ENCODE measurements around the gene ZBTB2.

Gene ZBTB2

DNA sequence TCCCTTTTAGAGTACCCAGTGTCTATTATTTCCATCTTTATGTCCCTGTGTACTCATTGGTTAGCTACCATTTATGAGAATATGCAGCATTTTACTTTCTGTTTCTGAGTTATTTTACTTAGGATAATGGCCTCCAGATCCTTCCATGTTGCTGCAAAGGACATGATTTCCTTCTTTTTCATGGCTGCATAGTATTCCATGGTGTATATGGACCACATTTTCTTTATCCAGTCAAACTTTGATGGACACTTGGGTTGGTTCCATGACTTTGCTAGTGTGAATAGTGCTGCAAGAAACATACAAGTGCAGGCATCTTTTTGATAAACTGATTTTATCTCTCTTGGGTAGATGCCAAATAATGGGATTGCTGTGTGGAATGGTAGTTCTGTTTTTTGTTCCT is 55.4 kb downstream of the ZBTB2 start:
- no peaks in the 10 kb centered on the region for H3K36me3 ChIP-seq (replicated peaks; ENCODE audit: low read depth, low read length)
- no peak overlapping the region for H3K4me2 ChIP-seq (ENCODE audit: low read length)
- no peaks in the 10 kb centered on the region for H3K79me2 ChIP-seq (ENCODE audit: low read length)
- TF ChIP-seq CTCF (IDR thresholded peaks at IDR 0.05; ENCODE audit: low read depth, low read length) (no peak), EZH2phosphoT487 (IDR thresholded peaks at IDR 0.05; ENCODE audit: low read depth) (no peak)
- no peaks in the 10 kb centered on the region for H3K9me3 ChIP-seq (ENCODE audit: insufficient read depth, low read length)
- H3K27me3 ChIP-seq (ENCODE audit: low read depth, low read length), result no peaks in the 10 kb centered on the region
- H3K4me1 ChIP-seq (ENCODE audit: low read length), result no peaks in the 10 kb centered on the region
- no peaks in the 10 kb centered on the region for H4K20me1 ChIP-seq (ENCODE audit: insufficient read depth, low read length)
- H3K27ac ChIP-seq (ENCODE audit: low read length), result no peak overlapping the region
- H3K4me3 ChIP-seq (ENCODE audit: low read length), result no peak overlapping the region
- no peak overlapping the region for H2AFZ ChIP-seq (ENCODE audit: low read depth, low read length)
- no peak overlapping the region for H3K9ac ChIP-seq (ENCODE audit: low read length)

- H3K27ac ChIP-seq (ENCODE audit: low read length), result no peak overlapping the region
- no peak overlapping the region for H3K9ac ChIP-seq (ENCODE audit: low read length)
- H4K20me1 ChIP-seq (ENCODE audit: insufficient read depth, low read length), result no peaks in the 10 kb centered on the region
- H3K36me3 ChIP-seq (replicated peaks; ENCODE audit: low read depth, low read length), result no peaks in the 10 kb centered on the region
- H3K27me3 ChIP-seq (ENCODE audit: low read depth, low read length), result no peaks in the 10 kb centered on the region
- no peak overlapping the region for H3K4me3 ChIP-seq (ENCODE audit: low read length)
- H3K9me3 ChIP-seq (ENCODE audit: insufficient read depth, low read length), result no peaks in the 10 kb centered on the region
- no peak overlapping the region for H2AFZ ChIP-seq (ENCODE audit: low read depth, low read length)
- H3K4me2 ChIP-seq (ENCODE audit: low read length), result no peak overlapping the region
- H3K79me2 ChIP-seq (ENCODE audit: low read length), result no peaks in the 10 kb centered on the region
- no peaks in the 10 kb centered on the region for H3K4me1 ChIP-seq (ENCODE audit: low read length)
- no peak for TF ChIP-seq CTCF (IDR thresholded peaks at IDR 0.05; ENCODE audit: low read depth, low read length)
- no peak for TF ChIP-seq EZH2phosphoT487 (IDR thresholded peaks at IDR 0.05; ENCODE audit: low read depth)
Measured at GRCh38 chr6:151330130-151330696, 61.1 kb downstream of the ZBTB2 start.

DNA sequence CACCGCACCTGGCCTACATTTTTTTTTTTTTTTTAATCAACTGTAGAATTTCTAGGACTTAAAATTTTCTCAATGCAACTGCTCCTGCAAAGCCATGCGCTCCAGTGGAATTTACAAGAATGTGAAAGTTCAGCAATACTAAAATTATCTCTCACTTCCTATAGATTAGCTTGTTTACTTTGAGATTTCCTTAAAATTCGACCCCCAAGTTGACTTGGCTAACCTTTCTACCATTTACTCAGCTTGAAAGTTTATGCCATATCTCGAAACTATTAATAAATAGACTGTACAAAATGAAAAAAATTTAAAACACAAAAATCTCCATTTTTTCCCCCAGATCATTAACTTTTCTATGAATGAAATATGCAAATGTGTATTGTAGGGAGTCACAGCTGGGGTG is 64.3 kb downstream of the ZBTB2 start:
- H3K79me2 ChIP-seq (ENCODE audit: low read length), result no peaks in the 10 kb centered on the region
- H3K27ac ChIP-seq (ENCODE audit: low read length), result no peak overlapping the region
- H3K9ac ChIP-seq (ENCODE audit: low read length), result no peak overlapping the region
- no peaks in the 10 kb centered on the region for H3K27me3 ChIP-seq (ENCODE audit: low read depth, low read length)
- H3K4me1 ChIP-seq (ENCODE audit: low read length), result peaks cover 4% of the 10 kb centered on the region
- H3K4me2 ChIP-seq (ENCODE audit: low read length), result no peak overlapping the region
- H4K20me1 ChIP-seq (ENCODE audit: insufficient read depth, low read length), result no peaks in the 10 kb centered on the region
- no peak for TF ChIP-seq CTCF (IDR thresholded peaks at IDR 0.05; ENCODE audit: low read depth, low read length)
- TF ChIP-seq EZH2phosphoT487 (IDR thresholded peaks at IDR 0.05; ENCODE audit: low read depth), result no peak
- H2AFZ ChIP-seq (ENCODE audit: low read depth, low read length), result no peak overlapping the region
- no peaks in the 10 kb centered on the region for H3K36me3 ChIP-seq (replicated peaks; ENCODE audit: low read depth, low read length)
- H3K4me3 ChIP-seq (ENCODE audit: low read length), result no peak overlapping the region
- no peaks in the 10 kb centered on the region for H3K9me3 ChIP-seq (ENCODE audit: insufficient read depth, low read length)

GRCh38 chr6:151326116-151326825 is 65.1 kb downstream of the ZBTB2 start:
- Histone ChIP-seq H3K9ac (ENCODE audit: low read length) (no peak overlapping the region), H3K79me2 (ENCODE audit: low read length) (no peaks in the 10 kb centered on the region), H2AFZ (ENCODE audit: low read depth, low read length) (no peak overlapping the region), H3K4me2 (ENCODE audit: low read length) (no peak overlapping the region), H3K36me3 (replicated peaks; ENCODE audit: low read depth, low read length) (no peaks in the 10 kb centered on the region), H3K4me3 (ENCODE audit: low read length) (no peak overlapping the region), H3K27me3 (ENCODE audit: low read depth, low read length) (no peaks in the 10 kb centered on the region), H3K27ac (ENCODE audit: low read length) (no peak overlapping the region), H3K4me1 (ENCODE audit: low read length) (peaks cover 4% of the 10 kb centered on the region), H3K9me3 (ENCODE audit: insufficient read depth, low read length) (no peaks in the 10 kb centered on the region), H4K20me1 (ENCODE audit: insufficient read depth, low read length) (no peaks in the 10 kb centered on the region)
- no peak for TF ChIP-seq EZH2phosphoT487 (IDR thresholded peaks at IDR 0.05; ENCODE audit: low read depth)
- no peak for TF ChIP-seq CTCF (IDR thresholded peaks at IDR 0.05; ENCODE audit: low read depth, low read length)

All from OCI-LY3 (cell line).